ENCODE results near the gene AP5M1. TPM values are rescaled to one million over a fixed set of nuclear protein-coding genes. Genes with fewer than 3 reads are reported as not detected.

AP5M1 gene
- total and polyA plus RNA-seq, 2 of the 4 experiments (the other 2 are of a cell fraction): 16.1 to 28.3 TPM

- Histone ChIP-seq H2BK120ac (ENCODE audit: low read depth, low read length) (no peak overlapping the region), H2AFZ (replicated peaks; ENCODE audit: low read length, poor library complexity) (no peak overlapping the region), H3K23ac (ENCODE audit: low read depth, low read length) (no peak overlapping the region), H2AK5ac (ENCODE audit: low read depth, low read length) (no peak overlapping the region), H3K4me1 (ENCODE audit: control insufficient read depth, insufficient read depth, low read length) (no peaks in the 10 kb centered on the region), H2BK20ac (ENCODE audit: low read depth, low read length) (no peak overlapping the region), H4K20me1 (ENCODE audit: insufficient read depth, low read length) (no peaks in the 10 kb centered on the region), H2BK15ac (ENCODE audit: low read depth, low read length) (no peak overlapping the region), H3K27ac (ENCODE audit: insufficient read depth, low read length) (no peak overlapping the region), H3K36me3 (ENCODE audit: control insufficient read depth, insufficient read depth, low read length) (no peaks in the 10 kb centered on the region), H3K4me3 (ENCODE audit: insufficient read depth, low read depth, low read length) (no peak overlapping the region), H3K18ac (ENCODE audit: low read depth, low read length) (no peak overlapping the region), H3K56ac (ENCODE audit: extremely low read depth, insufficient read depth, low read length) (no peak overlapping the region), H3K14ac (replicated peaks; ENCODE audit: low read depth, low read length) (no peak overlapping the region), H4K8ac (ENCODE audit: low read depth in 2 of 2, low read length in 2 of 2) (no peak overlapping the region), H2AK9ac (replicated peaks; ENCODE audit: low read depth, low read length, poor library complexity) (no peak overlapping the region), H3K9ac (ENCODE audit: low read depth, low read length) (no peak overlapping the region), H4K5ac (ENCODE audit: low read depth, low read length) (no peak overlapping the region), H3K9me3 (ENCODE audit: control insufficient read depth, insufficient read depth, low read length) (no peaks in the 10 kb centered on the region), H4K91ac (ENCODE audit: insufficient read depth, low read depth, low read length) (no peak overlapping the region), H3K79me1 (ENCODE audit: low read depth in 1 of 2, low read length in 2 of 2) (no peaks in the 10 kb centered on the region), H3K4ac (ENCODE audit: low read depth, low read length) (no peak overlapping the region), H3K9me1 (ENCODE audit: insufficient read depth, low read length) (no peaks in the 10 kb centered on the region), H2BK5ac (ENCODE audit: low read depth, low read length, poor library complexity, severe bottlenecking) (no peak overlapping the region), H3K27me3 (ENCODE audit: control insufficient read depth, insufficient read depth, low read length) (peaks cover 4% of the 10 kb centered on the region; the same call in 1 of the 2 replicates), H3K4me2 (ENCODE audit: low read depth, low read length) (no peak overlapping the region)
- no CpG with 5 or more reads among the region's 7 CpGs for WGBS, 2 experiments (ENCODE audit: extremely low coverage in 2 of 2, insufficient read length in 1 of 2)
- DNase-seq (no peak), ATAC-seq (ENCODE audit: low read depth) (no peak)
- CTCF ChIA-PET: no interaction called here
- intact Hi-C loops (cut with micrococcal nuclease) (no loop called here), in situ Hi-C loops (cut with MboI; ENCODE audit: low sequenced_read_pairs) (no loop called here), dilution Hi-C loops (cut with HindIII; ENCODE audit: low sequenced_read_pairs, unreplicated experiment) (no loop called here)
- no TSS peak for BruUV-seq (replicated peaks)
- no peak for TF ChIP-seq CTCF (conservative IDR thresholded peaks at IDR 0.05; ENCODE audit: low read depth, low read length)
- no peak for TF ChIP-seq CEBPB (IDR thresholded peaks at IDR 0.05; ENCODE audit: low read depth, low read length)
- TF ChIP-seq MAFK (IDR thresholded peaks at IDR 0.05; ENCODE audit: low read depth, low read length): no peak
- no peak for TF ChIP-seq ELK1 (IDR thresholded peaks at IDR 0.05; ENCODE audit: borderline replicate concordance, low read depth, low read length)
- no peak for TF ChIP-seq BHLHE40 (IDR thresholded peaks at IDR 0.05; ENCODE audit: low read depth, low read length)
- no peak for TF ChIP-seq RAD21 (IDR thresholded peaks at IDR 0.05; ENCODE audit: low read length)
- TF ChIP-seq USF2 (IDR thresholded peaks at IDR 0.05; ENCODE audit: low read depth, low read length): no peak
- no peak for TF ChIP-seq FOS (IDR thresholded peaks at IDR 0.05; ENCODE audit: low read depth, low read length)
- no peak for TF ChIP-seq SMC3 (IDR thresholded peaks at IDR 0.05; ENCODE audit: low read depth, low read length)
- TF ChIP-seq CHD1 (IDR thresholded peaks at IDR 0.05; ENCODE audit: low read depth, low read length): no peak
- TF ChIP-seq POLR2A (IDR thresholded peaks at IDR 0.05; ENCODE audit: low read depth, low read length): no peak
- no peak for TF ChIP-seq NFE2L2 (IDR thresholded peaks at IDR 0.05; ENCODE audit: low read depth, low read length)
- TF ChIP-seq RFX5 (IDR thresholded peaks at IDR 0.05; ENCODE audit: low read depth, low read length): no peak
- POLR2A ChIA-PET (ENCODE audit: unreplicated experiment): no interaction called here
Observed at GRCh38 chr14:57326253-57326652, 57.5 kb downstream of the AP5M1 start.
